ENCODE results near the gene SORBS1. TPM values are rescaled to one million over a fixed set of nuclear protein-coding genes. Genes with fewer than 3 reads are reported as not detected.
A peak's percentile ranks its signal among the peaks of the same experiment; 100 is the strongest.

Gene SORBS1
- total RNA-seq, 1 experiment from 2014 or later: 39.9 TPM

GRCh38 chr10:95558593-95559320 lies 2.4 kb downstream of the SORBS1 start:
- Mint-ChIP-seq H3K27me3 (ENCODE audit: low read depth) (peaks cover 3% of the 10 kb centered on the region; the same call in 1 of the 2 replicates), H3K9me3 (no peaks in the 10 kb centered on the region), H3K4me1 (peaks cover 57% of the 10 kb centered on the region), H3K36me3 (no peaks in the 10 kb centered on the region), H3K27ac (peak overlapping the region; percentile 75), H3K4me3 (peak overlapping the region; percentile 99)
- DNase-seq (ENCODE audit: low spot score) (no peak), ATAC-seq (no peak)
- TF ChIP-seq CTCF (IDR thresholded peaks at IDR 0.05) (no peak), ZNF532 (CRISPR knock-in tag; IDR thresholded peaks at IDR 0.05; ENCODE audit: borderline replicate concordance) (no peak), ZNF396 (CRISPR knock-in tag; IDR thresholded peaks at IDR 0.05; ENCODE audit: borderline replicate concordance) (no peak), ETV6 (CRISPR knock-in tag; IDR thresholded peaks at IDR 0.05) (no peak), SOX15 (CRISPR knock-in tag; IDR thresholded peaks at IDR 0.05) (no peak), ZNF121 (CRISPR knock-in tag; IDR thresholded peaks at IDR 0.05) (no peak)
- CTCF ChIA-PET: interaction anchor here (0.6 to 2.1 kb wide), 4 partner anchors 40 to 128 kb away, joined by 3 to 6 read pairs (median 4); no protein-coding TSS in a partner anchor
- POLR2A ChIA-PET: no interaction called here

- ATAC-seq (no peak), DNase-seq (ENCODE audit: low spot score) (no peak)
- Mint-ChIP-seq H3K27me3 (ENCODE audit: low read depth) (peaks cover 3% of the 10 kb centered on the region; the same call in 1 of the 2 replicates), H3K36me3 (peaks cover 6% of the 10 kb centered on the region; the same call in 1 of the 2 replicates), H3K27ac (no peak overlapping the region), H3K4me1 (peaks cover 56% of the 10 kb centered on the region), H3K4me3 (no peak overlapping the region), H3K9me3 (peaks cover 8% of the 10 kb centered on the region)
- POLR2A ChIA-PET: no interaction called here
- CTCF ChIA-PET: interaction anchor here (1.1 kb wide), 1 partner anchor 314 kb away, joined by 3 read pairs; no protein-coding TSS in a partner anchor
- TF ChIP-seq PRDM15 (CRISPR knock-in tag; IDR thresholded peaks at IDR 0.05) (no peak), NR1H2 (CRISPR knock-in tag; IDR thresholded peaks at IDR 0.05) (no peak), KAT7 (CRISPR knock-in tag; IDR thresholded peaks at IDR 0.05; ENCODE audit: borderline replicate concordance) (no peak), FOXP1 (CRISPR knock-in tag; IDR thresholded peaks at IDR 0.05; ENCODE audit: borderline replicate concordance) (no peak), E2F1 (CRISPR knock-in tag; IDR thresholded peaks at IDR 0.05) (no peak), TEAD4 (CRISPR knock-in tag; IDR thresholded peaks at IDR 0.05) (no peak), ATF2 (CRISPR knock-in tag; IDR thresholded peaks at IDR 0.05; ENCODE audit: borderline replicate concordance, low read depth) (no peak), GTF2I (CRISPR knock-in tag; conservative IDR thresholded peaks at IDR 0.05) (no peak), NR2C2 (CRISPR knock-in tag; IDR thresholded peaks at IDR 0.05) (no peak), ZNF219 (CRISPR knock-in tag; IDR thresholded peaks at IDR 0.05; ENCODE audit: borderline replicate concordance) (no peak), ELF4 (CRISPR knock-in tag; IDR thresholded peaks at IDR 0.05; ENCODE audit: low read depth) (no peak)
These were observed 4.0 kb downstream of the SORBS1 start for GRCh38 chr10:95556994-95557767.

Data from WTC11 (cell line).